ENCODE data around the gene MYCBP. TPM values are rescaled to one million over a fixed set of nuclear protein-coding genes. Genes with fewer than 3 reads are reported as not detected.
"Not testable (repeated sequence)": the region's sequence is repeated elsewhere in the genome, so short reads cannot be mapped to it uniquely, and the experiment has no call there.

MYCBP gene
- polyA plus RNA-seq = 10 to 100 TPM; 39.3 to 58.0 (median 47.3) TPM

- Mint-ChIP-seq H3K27me3 (ENCODE audit: low read depth in 3 of 3) (peaks cover 3 to 7% (median 4%) of the 10 kb centered on the region in 3 donors), H3K9me3 (no peaks in the 10 kb centered on the region), H3K4me1 (peaks cover 25 to 31% of the 10 kb centered on the region in 2 donors), H3K36me3 (peaks cover 0 to 4% (median 0%) of the 10 kb centered on the region in 3 donors), H3K4me3 (peak within 1 kb of the TSS; percentile 87 to 93 (median 90)), H3K27ac (peak within 1 kb of the TSS; percentile 73 to 95 (median 92))
- DNase-seq = peak; percentile 98 to 99 (median 99)
These were observed at the start of gene MYCBP for GRCh38 chr1:38873027-38873969. TSS of gene MYCBP (minus strand) at chr1:38873348. CDS start at chr1:38873305, 43 bp downstream.

GRCh38 chr1:38919130-38919529 is 46.0 kb upstream of the MYCBP start:
- no peak for DNase-seq
- Mint-ChIP-seq H3K27me3 (ENCODE audit: low read depth in 3 of 3) (no peaks in the 10 kb centered on the region), H3K9me3 (no peaks in the 10 kb centered on the region), H3K36me3 (peaks cover 0 to 3% (median 0%) of the 10 kb centered on the region in 3 donors), H3K4me3 (no peak overlapping the region), H3K27ac (no peak overlapping the region), H3K4me1 (no peaks in the 10 kb centered on the region)

- no peak for DNase-seq
- Mint-ChIP-seq H3K27ac (no peak overlapping the region), H3K4me1 (no peaks in the 10 kb centered on the region), H3K36me3 (peaks cover 0 to 3% (median 0%) of the 10 kb centered on the region in 3 donors), H3K9me3 (no peaks in the 10 kb centered on the region), H3K27me3 (ENCODE audit: low read depth in 3 of 3) (no peaks in the 10 kb centered on the region), H3K4me3 (no peak overlapping the region)
These were observed 45.4 kb upstream of the MYCBP start for GRCh38 chr1:38918568-38918967.

GRCh38 chr1:38917772-38918171 is 44.6 kb upstream of the MYCBP start:
- no peaks in the 10 kb centered on the region for H3K27me3 Mint-ChIP-seq (ENCODE audit: low read depth in 3 of 3)
- peak overlapping the region in 1 of 6 donors; percentile 4 for H3K27ac Mint-ChIP-seq
- peaks cover 0 to 3% (median 0%) of the 10 kb centered on the region in 3 donors for H3K36me3 Mint-ChIP-seq
- H3K4me1 Mint-ChIP-seq = no peaks in the 10 kb centered on the region
- H3K4me3 Mint-ChIP-seq = no peak overlapping the region
- no peak for DNase-seq
- no peaks in the 10 kb centered on the region for H3K9me3 Mint-ChIP-seq

GRCh38 chr1:38917337-38917736 is 44.2 kb upstream of the MYCBP start:
- H3K4me3 Mint-ChIP-seq = no peak overlapping the region
- peaks cover 0 to 3% (median 0%) of the 10 kb centered on the region in 3 donors for H3K36me3 Mint-ChIP-seq
- no peak for DNase-seq
- H3K27me3 Mint-ChIP-seq (ENCODE audit: low read depth in 3 of 3) = no peaks in the 10 kb centered on the region
- H3K27ac Mint-ChIP-seq = no peak overlapping the region
- no peaks in the 10 kb centered on the region for H3K4me1 Mint-ChIP-seq
- no peaks in the 10 kb centered on the region for H3K9me3 Mint-ChIP-seq

GRCh38 chr1:38915352-38915948 is 42.3 kb upstream of the MYCBP start:
- no peaks in the 10 kb centered on the region for H3K9me3 Mint-ChIP-seq
- H3K36me3 Mint-ChIP-seq = peaks cover 0 to 3% (median 0%) of the 10 kb centered on the region in 3 donors
- H3K27ac Mint-ChIP-seq = no peak overlapping the region
- no peak for DNase-seq
- no peaks in the 10 kb centered on the region for H3K4me1 Mint-ChIP-seq
- H3K4me3 Mint-ChIP-seq = no peak overlapping the region
- H3K27me3 Mint-ChIP-seq (ENCODE audit: low read depth in 3 of 3) = no peaks in the 10 kb centered on the region

GRCh38 chr1:38914908-38915307 is 41.8 kb upstream of the MYCBP start:
- not testable (repeated sequence) for H3K4me1 Mint-ChIP-seq; DNase-seq; H3K36me3 Mint-ChIP-seq; H3K9me3 Mint-ChIP-seq; H3K27ac Mint-ChIP-seq; H3K4me3 Mint-ChIP-seq; H3K27me3 Mint-ChIP-seq (ENCODE audit: low read depth in 3 of 3)

GRCh38 chr1:38908821-38909220 is 35.7 kb upstream of the MYCBP start:
- H3K27me3 Mint-ChIP-seq (ENCODE audit: low read depth in 3 of 3) = peaks cover 0 to 4% (median 0%) of the 10 kb centered on the region in 3 donors
- peaks cover 0 to 5% (median 1%) of the 10 kb centered on the region in 6 donors for H3K9me3 Mint-ChIP-seq
- no peak overlapping the region for H3K4me3 Mint-ChIP-seq
- H3K36me3 Mint-ChIP-seq = no peaks in the 10 kb centered on the region
- no peaks in the 10 kb centered on the region for H3K4me1 Mint-ChIP-seq
- no peak overlapping the region for H3K27ac Mint-ChIP-seq
- no peak for DNase-seq

GRCh38 chr1:38905985-38906384 is 32.8 kb upstream of the MYCBP start:
- H3K27me3 Mint-ChIP-seq (ENCODE audit: low read depth in 3 of 3) = peaks cover 0 to 4% (median 0%) of the 10 kb centered on the region in 3 donors
- H3K4me3 Mint-ChIP-seq = no peak overlapping the region
- DNase-seq = no peak
- H3K4me1 Mint-ChIP-seq = no peaks in the 10 kb centered on the region
- H3K9me3 Mint-ChIP-seq = peaks cover 0 to 5% (median 1%) of the 10 kb centered on the region in 6 donors
- H3K36me3 Mint-ChIP-seq = no peaks in the 10 kb centered on the region
- no peak overlapping the region for H3K27ac Mint-ChIP-seq

GRCh38 chr1:38899560-38899959 is 26.4 kb upstream of the MYCBP start:
- H3K9me3 Mint-ChIP-seq = no peaks in the 10 kb centered on the region
- DNase-seq = no peak
- H3K4me1 Mint-ChIP-seq = no peaks in the 10 kb centered on the region
- H3K4me3 Mint-ChIP-seq = no peak overlapping the region
- peaks cover 0 to 2% (median 0%) of the 10 kb centered on the region in 3 donors for H3K27me3 Mint-ChIP-seq (ENCODE audit: low read depth in 3 of 3)
- H3K27ac Mint-ChIP-seq = no peak overlapping the region
- H3K36me3 Mint-ChIP-seq = peaks cover 0 to 3% (median 0%) of the 10 kb centered on the region in 3 donors

GRCh38 chr1:38898653-38899230 is 25.6 kb upstream of the MYCBP start:
- H3K27ac Mint-ChIP-seq = peak overlapping the region in 1 of 6 donors; percentile 33
- H3K27me3 Mint-ChIP-seq (ENCODE audit: low read depth in 3 of 3) = peaks cover 0 to 2% (median 0%) of the 10 kb centered on the region in 3 donors
- no peaks in the 10 kb centered on the region for H3K4me1 Mint-ChIP-seq
- DNase-seq = no peak
- H3K4me3 Mint-ChIP-seq = no peak overlapping the region
- H3K9me3 Mint-ChIP-seq = no peaks in the 10 kb centered on the region
- H3K36me3 Mint-ChIP-seq = peaks cover 0 to 3% (median 0%) of the 10 kb centered on the region in 3 donors

GRCh38 chr1:38896169-38896568 is 23.0 kb upstream of the MYCBP start:
- Mint-ChIP-seq H3K27ac (no peak overlapping the region), H3K9me3 (no peaks in the 10 kb centered on the region), H3K4me1 (no peaks in the 10 kb centered on the region), H3K4me3 (no peak overlapping the region), H3K27me3 (ENCODE audit: low read depth in 3 of 3) (peaks cover 0 to 2% (median 2%) of the 10 kb centered on the region in 3 donors), H3K36me3 (peaks cover 0 to 10% (median 0%) of the 10 kb centered on the region in 3 donors)
- DNase-seq = no peak

- no peaks in the 10 kb centered on the region for H3K4me1 Mint-ChIP-seq
- H3K27ac Mint-ChIP-seq = no peak overlapping the region
- H3K9me3 Mint-ChIP-seq = no peaks in the 10 kb centered on the region
- H3K36me3 Mint-ChIP-seq = peaks cover 0 to 10% (median 0%) of the 10 kb centered on the region in 3 donors
- no peak overlapping the region for H3K4me3 Mint-ChIP-seq
- no peak for DNase-seq
- peaks cover 0 to 2% (median 2%) of the 10 kb centered on the region in 3 donors for H3K27me3 Mint-ChIP-seq (ENCODE audit: low read depth in 3 of 3)
These were observed 19.8 kb upstream of the MYCBP start for GRCh38 chr1:38892976-38893375.

GRCh38 chr1:38891753-38892152 is 18.6 kb upstream of the MYCBP start:
- H3K4me3 Mint-ChIP-seq = no peak overlapping the region
- no peaks in the 10 kb centered on the region for H3K4me1 Mint-ChIP-seq
- H3K27me3 Mint-ChIP-seq (ENCODE audit: low read depth in 3 of 3) = peaks cover 0 to 2% (median 2%) of the 10 kb centered on the region in 3 donors
- peaks cover 0 to 8% (median 0%) of the 10 kb centered on the region in 3 donors for H3K36me3 Mint-ChIP-seq
- DNase-seq = no peak
- H3K9me3 Mint-ChIP-seq = no peaks in the 10 kb centered on the region
- no peak overlapping the region for H3K27ac Mint-ChIP-seq
